AG04450 (cell line): Measurements from ENCODE around the gene FAM20C. TPM values are rescaled to one million over a fixed set of nuclear protein-coding genes. Genes with fewer than 3 reads are reported as not detected.

ENCODE experiments used
- CTCF ChIA-PET: fragments of 300-600, 350-600 bp; formaldehyde crosslinking; extraction: SDS; loops from one replicate; lab custom pipeline; 2022; ENCODE audit warnings: antibody characterized with exemption, inconsistent platforms; lab: Charles Lee
- POLR2A ChIA-PET: fragments of 350-600 bp; formaldehyde crosslinking; extraction: SDS; loops from one replicate; lab custom pipeline; 2021; ENCODE audit warnings: antibody characterized with exemption, inconsistent platforms; lab: Yijun Ruan, JAX
- DNase-seq: peaks from one replicate; pipeline ENCODE4 v3.0.0-alpha.2; 2011; ENCODE audit warnings: low read depth, low spot score
- H3K27ac ChIP-seq: one replicate; pipeline ENCODE4 v1.5.1; 2012; ENCODE audit warnings: low read depth, low read length, control low read depth
- H3K27me3 ChIP-seq: one replicate; pipeline ENCODE4 v1.6.0; 2012; ENCODE audit warnings: low read length; ENCODE audit not compliant: control insufficient read depth, insufficient read depth
- H3K4me3 ChIP-seq: 2 replicates; pipeline ENCODE4 v1.5.1; 2011; ENCODE audit warnings: mild to moderate bottlenecking, low read depth, low read length, control low read depth
- H3K9me3 ChIP-seq: 2 replicates; pipeline ENCODE4 v1.5.1; 2012; ENCODE audit warnings: low read length; ENCODE audit not compliant: control insufficient read depth, insufficient read depth
- CTCF ChIP-seq: IDR thresholded peaks from 2 replicates; pipeline ENCODE4 v1.5.1; 2011; ENCODE audit warnings: low read depth, low read length, control low read depth, inconsistent platforms
- polyA plus RNA-seq: library from polyadenylated mRNA; depleted of rRNA; stranded (reverse); fragments of >200 nt; gene quantifications from 2 replicates; pipeline ENCODE4 v1.2.3, GENCODE V29; 2011

The FAM20C gene
- polyA plus RNA-seq, 1 experiment: 34.5 TPM

GRCh38 chr7:235576-236395 is 43.4 kb downstream of the FAM20C start:
- no peaks in the 10 kb centered on the region for H3K27me3 ChIP-seq
- H3K4me3 ChIP-seq: no peak overlapping the region
- peaks cover 6% of the 10 kb centered on the region; the same call in 1 of the 2 replicates for H3K9me3 ChIP-seq
- DNase-seq: no peak
- no peak for TF ChIP-seq CTCF
- peak overlapping the region; percentile 70 for H3K27ac ChIP-seq
- ChIA-PET CTCF (no interaction called here), POLR2A (interaction anchor here (0.9 to 2.1 kb wide), 4 partner anchors 13 to 44 kb away, joined by 3 to 17 read pairs (median 4); partner anchors contain the start of gene FAM20C)

- Histone ChIP-seq H3K4me3 (no peak overlapping the region), H3K9me3 (peaks cover 8% of the 10 kb centered on the region; the same call in 1 of the 2 replicates), H3K27me3 (no peaks in the 10 kb centered on the region), H3K27ac (peak overlapping the region; percentile 31)
- TF ChIP-seq CTCF: no peak
- CTCF ChIA-PET: no interaction called here
- POLR2A ChIA-PET: no interaction called here
- DNase-seq: no peak
These were observed 44.6 kb downstream of the FAM20C start for GRCh38 chr7:236967-237366.

GRCh38 chr7:237385-237784 is 45.0 kb downstream of the FAM20C start:
- Histone ChIP-seq H3K27ac (no peak overlapping the region), H3K4me3 (no peak overlapping the region), H3K27me3 (no peaks in the 10 kb centered on the region), H3K9me3 (peaks cover 8% of the 10 kb centered on the region; the same call in 1 of the 2 replicates)
- DNase-seq: no peak
- ChIA-PET POLR2A (no interaction called here), CTCF (no interaction called here)
- TF ChIP-seq CTCF: no peak

- Histone ChIP-seq H3K27me3 (no peaks in the 10 kb centered on the region), H3K27ac (no peak overlapping the region), H3K9me3 (peaks cover 8% of the 10 kb centered on the region; the same call in 1 of the 2 replicates), H3K4me3 (no peak overlapping the region)
- POLR2A ChIA-PET: no interaction called here
- DNase-seq: no peak
- no peak for TF ChIP-seq CTCF
- CTCF ChIA-PET: no interaction called here
These were observed 47.8 kb downstream of the FAM20C start for GRCh38 chr7:240146-240676.

- no peak overlapping the region for H3K27ac ChIP-seq
- no peak for TF ChIP-seq CTCF
- no peak overlapping the region for H3K4me3 ChIP-seq
- ChIA-PET POLR2A (interaction anchor here (0.6 kb wide), 1 partner anchor 27 kb away, joined by 4 read pairs; no protein-coding TSS in a partner anchor), CTCF (no interaction called here)
- no peak for DNase-seq
- peaks cover 8% of the 10 kb centered on the region; the same call in 1 of the 2 replicates for H3K9me3 ChIP-seq
- H3K27me3 ChIP-seq: no peaks in the 10 kb centered on the region
These were observed 48.6 kb downstream of the FAM20C start for GRCh38 chr7:240887-241421.
